Naive thymus-derived CD4-positive, alpha-beta T cell (primary cell): Measurements from ENCODE around the gene STRA6. TPM values are rescaled to one million over a fixed set of nuclear protein-coding genes. Genes with fewer than 3 reads are reported as not detected.

Source experiments
- ATAC-seq: fragments of 150-1000 bp; cut with Tn5 transposase; 2 replicates; pipeline ENCODE4 v1.10.0; 2021; ENCODE audit warnings: mild to moderate bottlenecking, moderate library complexity
- CTCF ChIA-PET: fragments of 350-600 bp; sonication (Branson Sonifier 250); formaldehyde crosslinking; loops from one replicate; lab custom pipeline; 2021; ENCODE audit warnings: antibody characterized with exemption; lab: Charles Lee
- POLR2A ChIA-PET: fragments of 350-600 bp; sonication (Branson Sonifier 250); formaldehyde crosslinking; loops from one replicate; lab custom pipeline; 2021; ENCODE audit warnings: antibody characterized with exemption, inconsistent platforms; lab: Charles Lee
- DNase-seq, 9 donors: peaks; one replicate each; pipeline versions ENCODE4 v3.0.0 to v3.0.0-alpha.2; 2020 to 2022; ENCODE audit warnings: mixed read lengths in 1 of 9
- H3K27ac ChIP-seq: one replicate; pipeline ENCODE4 v1.7.0; 2013; ENCODE audit warnings: mild to moderate bottlenecking, low read depth, low read length, moderate library complexity
- H3K27me3 ChIP-seq, 2 donors: one replicate each; pipeline ENCODE4 v1.7.0; 2013; ENCODE audit warnings: low read length in 2 of 2, mild to moderate bottlenecking in 2 of 2, moderate library complexity in 2 of 2; ENCODE audit not compliant: control insufficient read depth in 2 of 2, insufficient read depth in 2 of 2
- H3K36me3 ChIP-seq, 3 experiments: 1 replicate in 2 of 3; 2 replicates in 1 of 3; pipeline ENCODE4 v1.7.0; 2013; ENCODE audit warnings: low read length in 3 of 3, mild to moderate bottlenecking in 3 of 3, moderate library complexity in 1 of 3; ENCODE audit not compliant: insufficient read depth in 3 of 3, control insufficient read depth in 2 of 3
- H3K4me1 ChIP-seq, 2 donors: one replicate each; pipeline ENCODE4 v1.7.0; 2013; ENCODE audit warnings: low read length in 2 of 2, mild to moderate bottlenecking in 2 of 2, moderate library complexity in 1 of 2; ENCODE audit not compliant: control insufficient read depth in 2 of 2, insufficient read depth in 2 of 2
- H3K4me3 ChIP-seq: 2 replicates; pipeline ENCODE4 v1.7.0; 2013; ENCODE audit warnings: mild to moderate bottlenecking, low read length
- H3K9me3 ChIP-seq, 3 experiments: 1 replicate in 2 of 3; 2 replicates in 1 of 3; pipeline ENCODE4 v1.7.0; 2013; ENCODE audit warnings: low read length in 3 of 3; ENCODE audit not compliant: control insufficient read depth in 2 of 3
- H3K27ac Mint-ChIP-seq, 9 donors: one replicate each; pipeline ENCODE4 v1.8.0; 2020 to 2022; ENCODE audit warnings: mixed read lengths in 9 of 9, mild to moderate bottlenecking in 8 of 9, moderate library complexity in 5 of 9, inconsistent platforms in 2 of 9
- H3K27me3 Mint-ChIP-seq, 5 donors: one replicate each; pipeline ENCODE4 v1.8.0; 2021 to 2022; ENCODE audit warnings: mixed read lengths in 5 of 5, mild to moderate bottlenecking in 1 of 5
- H3K36me3 Mint-ChIP-seq, 5 donors: one replicate each; pipeline ENCODE4 v1.8.0; 2020 to 2022; ENCODE audit warnings: mixed read lengths in 5 of 5, mild to moderate bottlenecking in 3 of 5, inconsistent platforms in 1 of 5
- H3K4me1 Mint-ChIP-seq, 7 donors: one replicate each; pipeline ENCODE4 v1.8.0; 2020 to 2022; ENCODE audit warnings: mixed read lengths in 7 of 7, mild to moderate bottlenecking in 3 of 7, inconsistent platforms in 1 of 7
- H3K4me3 Mint-ChIP-seq, 10 donors: one replicate each; pipeline ENCODE4 v1.8.0; 2020 to 2022; ENCODE audit warnings: mild to moderate bottlenecking in 10 of 10, mixed read lengths in 10 of 10, moderate library complexity in 6 of 10, inconsistent platforms in 2 of 10
- H3K9me3 Mint-ChIP-seq, 11 donors: one replicate each; pipeline ENCODE4 v1.8.0; 2020 to 2022; ENCODE audit warnings: mixed read lengths in 11 of 11, mild to moderate bottlenecking in 4 of 11, inconsistent platforms in 1 of 11, moderate library complexity in 1 of 11
- intact Hi-C, 2 donors: fragments of 100-400 bp; cut with micrococcal nuclease; formaldehyde crosslinking; loops; one replicate each; pipeline ENCODE4 v1.15.1; 2023
- polyA plus RNA-seq, 2 donors: library from polyadenylated mRNA; unstranded; fragments of 300-500 nt; fragmentation: Illumina TruSeq; gene quantifications; one replicate each; pipeline ENCODE4 v1.2.3, GENCODE V29; 2021
- total RNA-seq, 6 experiments: library from RNA in 5 of 6; stranded (reverse) in 5 of 6; gene quantifications; 1 replicate in 5 of 6; 2 replicates in 1 of 6; pipeline ENCODE4 v1.2.3 and lab custom pipeline; 2021 to 2026

Gene STRA6
- total and polyA plus RNA-seq, 7 experiments from 2014 or later, result not detected

DNA sequence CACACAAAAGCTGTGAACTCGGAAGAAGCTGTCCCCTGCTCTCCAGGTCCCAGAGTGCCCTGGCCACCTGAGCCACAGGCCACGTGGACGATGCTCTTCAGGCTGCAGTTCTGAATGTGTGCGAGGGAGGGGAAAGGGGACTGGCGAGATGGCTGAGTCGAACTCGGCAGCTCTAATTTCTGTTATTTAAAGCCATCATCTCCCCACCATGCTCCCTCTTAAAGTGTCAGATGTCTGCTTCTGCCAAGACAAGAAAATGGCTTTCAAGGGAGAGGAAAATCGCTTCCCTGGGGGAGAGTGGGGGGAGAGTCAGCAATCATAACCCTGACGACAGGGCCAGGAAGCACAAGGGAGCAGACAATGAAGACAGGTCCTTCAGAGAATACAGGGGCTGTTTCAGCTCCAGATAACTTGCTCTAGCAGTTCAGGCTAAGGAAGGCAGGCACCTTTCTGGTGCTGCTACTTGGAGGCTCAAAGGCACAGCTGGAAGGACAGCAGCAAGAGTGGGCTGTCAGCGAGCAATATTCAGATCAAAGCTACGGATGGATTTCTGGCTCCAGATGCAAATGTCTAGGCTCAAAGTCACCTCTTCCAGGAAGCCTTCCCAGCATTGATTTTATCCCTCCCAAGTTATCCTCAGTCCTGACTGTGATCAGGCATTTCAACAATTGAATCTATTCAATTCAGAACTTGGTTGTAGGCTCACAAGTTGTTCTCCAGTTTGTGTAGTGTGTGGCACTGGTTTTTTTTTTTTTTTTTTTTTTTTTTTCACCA is 18.1 kb upstream of the STRA6 start:
- peaks cover 0 to 19% (median 7%) of the 10 kb centered on the region in 7 donors for H3K4me1 Mint-ChIP-seq
- no peaks in the 10 kb centered on the region for H3K9me3 ChIP-seq
- no peak overlapping the region for H3K4me3 ChIP-seq
- CTCF ChIA-PET, result no interaction called here
- no peaks in the 10 kb centered on the region for H3K36me3 Mint-ChIP-seq
- no peaks in the 10 kb centered on the region for H3K36me3 ChIP-seq
- no peak for DNase-seq
- peaks cover 7 to 39% (median 17%) of the 10 kb centered on the region in 5 donors for H3K27me3 Mint-ChIP-seq
- H3K4me3 Mint-ChIP-seq, result no peak overlapping the region
- H3K27ac ChIP-seq, result no peak overlapping the region
- intact Hi-C loops, result no loop called here
- ATAC-seq, result no peak
- no peaks in the 10 kb centered on the region for H3K27me3 ChIP-seq
- no peaks in the 10 kb centered on the region for H3K9me3 Mint-ChIP-seq
- H3K27ac Mint-ChIP-seq, result no peak overlapping the region
- H3K4me1 ChIP-seq, result no peaks in the 10 kb centered on the region
- POLR2A ChIA-PET, result no interaction called here

DNA sequence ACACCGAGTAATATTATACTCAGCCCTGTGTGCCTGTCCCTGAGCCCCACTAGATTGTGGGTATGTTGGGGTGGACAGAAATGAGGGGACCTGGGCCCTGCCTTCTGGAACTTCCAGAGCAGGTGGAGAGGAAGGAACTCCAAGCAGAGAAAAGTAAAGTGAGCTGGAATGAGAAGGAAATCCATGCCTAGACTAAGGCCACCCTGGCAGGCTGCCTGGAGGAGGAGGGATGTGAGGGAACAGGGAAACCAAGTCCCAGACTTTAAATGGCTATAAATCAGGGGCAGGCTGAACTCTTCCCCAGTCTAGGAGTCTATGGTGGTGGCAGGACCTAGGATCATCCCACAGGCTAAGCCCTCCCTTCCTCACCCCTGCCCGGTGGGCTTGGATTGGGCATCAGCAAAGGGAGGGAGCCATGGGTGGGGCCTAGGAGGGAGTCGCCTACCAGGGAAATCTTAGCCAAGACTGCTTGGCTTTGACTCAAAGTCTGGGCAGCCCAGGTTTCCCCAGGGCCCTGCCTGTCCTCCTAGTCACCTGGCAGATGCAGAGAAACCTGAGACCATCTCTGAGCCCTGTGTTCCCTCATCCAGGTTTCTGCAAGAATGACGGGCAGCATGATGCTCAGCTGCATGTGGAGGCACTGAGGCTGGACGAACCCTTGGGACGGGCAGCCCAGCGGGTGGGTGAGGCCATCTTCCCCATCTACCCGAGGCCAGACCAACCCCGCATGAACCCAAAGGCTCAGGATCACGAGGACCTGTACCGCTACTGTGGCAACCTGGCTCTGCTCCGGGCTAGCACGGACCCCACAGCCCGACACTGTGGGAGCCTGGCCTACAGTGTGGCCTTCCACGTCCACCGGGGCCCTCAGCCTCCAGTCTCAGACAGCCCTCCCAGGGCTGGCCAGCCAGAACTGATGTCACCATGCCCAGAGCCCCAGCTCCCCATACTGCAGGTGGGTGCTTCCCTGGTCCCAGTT is 15.6 kb upstream of the STRA6 start:
- Mint-ChIP-seq H3K36me3 (no peaks in the 10 kb centered on the region), H3K4me1 (peaks cover 0 to 4% (median 0%) of the 10 kb centered on the region in 7 donors), H3K9me3 (no peaks in the 10 kb centered on the region), H3K27me3 (peaks cover 7 to 24% (median 15%) of the 10 kb centered on the region in 5 donors), H3K27ac (no peak overlapping the region), H3K4me3 (no peak overlapping the region)
- intact Hi-C loops, result no loop called here
- Histone ChIP-seq H3K36me3 (no peaks in the 10 kb centered on the region), H3K4me3 (no peak overlapping the region), H3K27ac (no peak overlapping the region), H3K9me3 (no peaks in the 10 kb centered on the region), H3K27me3 (no peaks in the 10 kb centered on the region), H3K4me1 (no peaks in the 10 kb centered on the region)
- ChIA-PET POLR2A (no interaction called here), CTCF (no interaction called here)
- no peak for ATAC-seq
- no peak for DNase-seq

DNA sequence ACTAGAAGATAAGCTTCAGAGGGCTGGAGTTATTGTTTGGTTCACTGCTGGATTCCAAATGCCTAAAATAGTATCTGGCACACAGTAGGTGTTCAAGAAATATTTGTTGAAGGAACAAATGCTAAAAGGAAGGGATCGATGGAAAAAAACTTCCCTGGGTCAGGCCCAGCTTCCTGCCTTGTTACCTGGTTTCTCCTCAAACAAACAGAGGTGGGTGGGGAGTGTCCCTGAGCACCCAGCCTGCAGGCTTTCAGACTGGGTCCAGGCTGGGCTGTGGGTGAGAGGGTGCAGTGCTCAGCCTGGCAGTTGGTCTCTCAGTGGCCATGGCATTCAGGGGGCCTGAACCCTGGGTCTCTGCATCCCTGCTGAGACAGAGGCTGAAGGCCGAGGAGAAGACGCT is 14.4 kb upstream of the STRA6 start:
- no peak for DNase-seq
- Mint-ChIP-seq H3K27ac (no peak overlapping the region), H3K36me3 (no peaks in the 10 kb centered on the region), H3K9me3 (no peaks in the 10 kb centered on the region), H3K27me3 (peaks cover 7 to 15% (median 13%) of the 10 kb centered on the region in 5 donors), H3K4me3 (no peak overlapping the region), H3K4me1 (no peaks in the 10 kb centered on the region)
- Histone ChIP-seq H3K36me3 (no peaks in the 10 kb centered on the region), H3K27ac (no peak overlapping the region), H3K27me3 (no peaks in the 10 kb centered on the region), H3K4me1 (no peaks in the 10 kb centered on the region), H3K4me3 (no peak overlapping the region), H3K9me3 (no peaks in the 10 kb centered on the region)
- CTCF ChIA-PET, result no interaction called here
- intact Hi-C loops, result no loop called here
- no peak for ATAC-seq
- POLR2A ChIA-PET, result no interaction called here

DNA sequence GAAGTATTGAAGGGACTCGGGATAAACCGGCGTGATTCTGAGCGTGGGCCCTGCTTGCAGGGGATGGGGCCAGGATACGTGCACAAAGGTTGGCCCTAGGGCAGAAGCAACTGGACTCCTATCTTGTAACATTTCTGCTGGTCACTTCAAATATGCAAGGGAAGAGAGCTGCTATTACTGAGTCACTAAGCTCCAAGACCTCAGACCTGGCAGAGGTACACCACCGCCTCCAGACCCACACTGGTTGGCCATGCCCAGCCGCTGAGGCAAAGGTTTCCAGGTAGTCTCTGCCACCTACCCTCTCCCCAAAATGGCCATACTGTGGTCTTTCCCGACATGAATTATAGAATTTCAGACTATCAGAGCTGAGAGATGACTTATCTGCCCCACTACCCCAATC is 13.4 kb upstream of the STRA6 start:
- Histone ChIP-seq H3K9me3 (no peaks in the 10 kb centered on the region), H3K27me3 (no peaks in the 10 kb centered on the region), H3K36me3 (no peaks in the 10 kb centered on the region), H3K4me1 (no peaks in the 10 kb centered on the region), H3K4me3 (no peak overlapping the region), H3K27ac (no peak overlapping the region)
- ATAC-seq, result no peak
- DNase-seq, result no peak
- Mint-ChIP-seq H3K36me3 (peaks cover 0 to 3% (median 0%) of the 10 kb centered on the region in 5 donors), H3K9me3 (peaks cover 0 to 4% (median 0%) of the 10 kb centered on the region in 11 donors), H3K4me1 (peaks cover 0 to 1% (median 0%) of the 10 kb centered on the region in 7 donors), H3K27me3 (peaks cover 5 to 15% (median 12%) of the 10 kb centered on the region in 5 donors), H3K4me3 (no peak overlapping the region), H3K27ac (no peak overlapping the region)
- intact Hi-C loops, result no loop called here
- ChIA-PET CTCF (no interaction called here), POLR2A (no interaction called here)

DNA sequence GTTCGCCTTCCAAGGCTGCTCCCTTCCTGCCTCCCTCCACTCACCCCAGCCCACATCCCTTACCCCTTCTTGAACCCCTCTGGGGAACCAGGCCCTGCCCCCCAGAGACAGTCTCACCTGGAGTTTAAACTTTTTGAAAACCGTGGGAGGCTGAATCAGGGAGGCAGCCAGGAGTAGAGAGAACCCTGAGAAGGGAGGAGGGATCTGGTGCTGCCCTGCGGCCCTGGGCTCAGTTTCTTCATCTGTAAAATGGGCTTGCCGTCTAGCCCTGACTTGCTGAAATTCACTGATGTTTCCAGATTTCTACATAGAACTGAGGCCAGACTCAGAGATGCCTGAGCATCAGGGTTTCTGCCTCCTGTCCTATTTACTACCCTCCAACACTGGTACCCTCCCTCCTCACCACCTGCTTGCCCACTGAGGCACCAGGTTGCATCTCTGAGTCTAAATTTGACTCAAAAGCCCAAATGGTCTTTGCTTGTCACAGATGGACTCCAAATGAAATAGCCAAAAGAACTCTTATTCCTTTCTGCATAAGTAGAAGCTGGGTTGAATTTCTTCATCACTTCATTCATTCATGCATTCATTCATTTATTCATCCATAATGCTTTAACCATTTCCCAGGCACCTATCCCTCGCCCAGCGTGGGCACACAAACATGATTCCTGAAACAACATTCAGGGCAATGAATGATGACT is 11.9 kb upstream of the STRA6 start:
- H3K4me1 Mint-ChIP-seq, result peaks cover 0 to 1% (median 0%) of the 10 kb centered on the region in 7 donors
- Histone ChIP-seq H3K9me3 (no peaks in the 10 kb centered on the region), H3K4me1 (no peaks in the 10 kb centered on the region), H3K27me3 (no peaks in the 10 kb centered on the region), H3K36me3 (no peaks in the 10 kb centered on the region), H3K4me3 (no peak overlapping the region), H3K27ac (no peak overlapping the region)
- no peak overlapping the region for H3K4me3 Mint-ChIP-seq
- H3K9me3 Mint-ChIP-seq, result peaks cover 0 to 4% (median 0%) of the 10 kb centered on the region in 11 donors
- H3K36me3 Mint-ChIP-seq, result peaks cover 0 to 3% (median 0%) of the 10 kb centered on the region in 5 donors
- CTCF ChIA-PET, result no interaction called here
- POLR2A ChIA-PET, result no interaction called here
- DNase-seq (no peak), ATAC-seq (no peak)
- no peak overlapping the region for H3K27ac Mint-ChIP-seq
- intact Hi-C loops, result no loop called here
- H3K27me3 Mint-ChIP-seq, result peaks cover 2 to 10% (median 5%) of the 10 kb centered on the region in 5 donors

DNA sequence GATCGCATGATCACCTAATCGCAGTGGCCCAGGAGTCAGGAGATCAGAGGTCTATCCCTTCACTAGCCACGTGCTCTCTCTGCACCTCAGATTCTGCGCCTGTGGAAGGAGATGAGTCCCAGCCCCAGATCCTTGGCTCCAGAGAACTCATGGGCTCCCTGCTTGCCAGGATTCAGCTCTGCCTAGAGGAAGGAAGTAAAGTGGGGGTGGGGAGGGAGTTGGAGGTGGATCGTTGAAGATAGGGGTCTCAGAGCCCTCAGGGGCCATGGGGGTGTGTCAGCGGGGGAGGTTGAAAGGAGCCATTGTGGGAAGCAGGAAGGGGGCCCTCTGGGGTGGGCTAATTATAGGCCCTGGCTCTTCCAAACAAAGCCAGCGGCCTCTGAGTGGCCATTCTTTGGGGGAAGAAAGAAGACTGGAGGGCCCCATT is 11.3 kb upstream of the STRA6 start:
- no peaks in the 10 kb centered on the region for H3K27me3 ChIP-seq
- H3K4me3 ChIP-seq, result no peak overlapping the region
- peaks cover 0 to 7% (median 5%) of the 10 kb centered on the region in 5 donors for H3K27me3 Mint-ChIP-seq
- intact Hi-C loops, result no loop called here
- ChIA-PET POLR2A (no interaction called here), CTCF (no interaction called here)
- H3K27ac ChIP-seq, result no peak overlapping the region
- H3K4me3 Mint-ChIP-seq, result no peak overlapping the region
- H3K9me3 ChIP-seq, result no peaks in the 10 kb centered on the region
- ATAC-seq (no peak), DNase-seq (no peak)
- peaks cover 0 to 4% (median 0%) of the 10 kb centered on the region in 11 donors for H3K9me3 Mint-ChIP-seq
- peaks cover 0 to 1% (median 0%) of the 10 kb centered on the region in 7 donors for H3K4me1 Mint-ChIP-seq
- no peaks in the 10 kb centered on the region for H3K4me1 ChIP-seq
- peaks cover 0 to 3% (median 0%) of the 10 kb centered on the region in 5 donors for H3K36me3 Mint-ChIP-seq
- no peak overlapping the region for H3K27ac Mint-ChIP-seq
- H3K36me3 ChIP-seq, result no peaks in the 10 kb centered on the region
